HG03354 (cell line): ENCODE data around the gene PREB.
"Not testable (repeated sequence)": the region's sequence is repeated elsewhere in the genome, so short reads cannot be mapped to it uniquely, and the experiment has no call there.

ENCODE experiments used
- ATAC-seq: cut with Tn5 transposase; IDR thresholded peaks from one replicate; pipeline ENCODE4 v1.9.1; 2021; ENCODE audit warnings: mild to moderate bottlenecking; ENCODE audit not compliant: unreplicated experiment, poor library complexity, severe bottlenecking

Gene PREB

GRCh38 chr2:27133905-27134780 is at the start of gene PREB:
Gene PREB (minus strand): TSS chr2:27134636. CDS start chr2:27134421, 215 bp downstream.
- peak; percentile 88 for ATAC-seq

- ATAC-seq: no peak
Observed at GRCh38 chr2:27184115-27184514, 49.7 kb upstream of the PREB start.

GRCh38 chr2:27182346-27182745 is 47.9 kb upstream of the PREB start:
- no peak for ATAC-seq

- ATAC-seq: no peak
Observed at GRCh38 chr2:27179344-27180000, 45.0 kb upstream of the PREB start.

GRCh38 chr2:27178469-27178868 is 44.0 kb upstream of the PREB start:
- no peak for ATAC-seq

GRCh38 chr2:27177441-27178351 is 43.3 kb upstream of the PREB start:
- no peak for ATAC-seq

- ATAC-seq: not testable (repeated sequence)
Observed at GRCh38 chr2:27175781-27176180, 41.3 kb upstream of the PREB start.

GRCh38 chr2:27175330-27175729 is 40.9 kb upstream of the PREB start:
- ATAC-seq: no peak

GRCh38 chr2:27174638-27175037 is 40.2 kb upstream of the PREB start:
- ATAC-seq: no peak

- ATAC-seq: no peak
Observed at GRCh38 chr2:27171351-27171848, 37.0 kb upstream of the PREB start.

- no peak for ATAC-seq
Observed at GRCh38 chr2:27170581-27171337, 36.3 kb upstream of the PREB start.

GRCh38 chr2:27164960-27165763 is 30.7 kb upstream of the PREB start:
- ATAC-seq: no peak

- ATAC-seq: no peak
Observed at GRCh38 chr2:27162151-27163121, 28.0 kb upstream of the PREB start.

- no peak for ATAC-seq
Observed at GRCh38 chr2:27160191-27160590, 25.8 kb upstream of the PREB start.

- ATAC-seq: no peak
Observed at GRCh38 chr2:27159271-27159670, 24.8 kb upstream of the PREB start.

GRCh38 chr2:27158468-27158867 is 24.0 kb upstream of the PREB start:
- ATAC-seq: no peak

GRCh38 chr2:27155069-27155520 is 20.7 kb upstream of the PREB start:
- no peak for ATAC-seq
